Liver (tissue), 9 donors: ENCODE results near the gene BAHD1. TPM values are rescaled to one million over a fixed set of nuclear protein-coding genes. Genes with fewer than 3 reads are reported as not detected.

Experiments used
- DNase-seq: peaks from one replicate; pipeline ENCODE4 v3.0.0-alpha.2; 2017; ENCODE audit warnings: low spot score
- H3K27ac ChIP-seq, 2 donors: one replicate each; pipeline ENCODE4 v1.7.0; 2013; ENCODE audit warnings: inconsistent platforms in 2 of 2, low read length in 2 of 2, control low read depth in 1 of 2, low read depth in 1 of 2, mild to moderate bottlenecking in 1 of 2
- H3K27me3 ChIP-seq, 4 donors: one replicate each; pipeline versions ENCODE4 v1.6.1 to v1.7.0; 2013; ENCODE audit warnings: low read length in 3 of 4, inconsistent platforms in 1 of 4, mild to moderate bottlenecking in 1 of 4, moderate library complexity in 1 of 4; ENCODE audit not compliant: control insufficient read depth in 4 of 4, insufficient read depth in 4 of 4
- H3K36me3 ChIP-seq, 4 donors: one replicate each; pipeline versions ENCODE4 v1.6.1 to v1.7.0; 2013; ENCODE audit warnings: low read length in 3 of 4, mild to moderate bottlenecking in 3 of 4, low read depth in 1 of 4, moderate library complexity in 1 of 4; ENCODE audit not compliant: control insufficient read depth in 4 of 4, insufficient read depth in 3 of 4
- H3K4me1 ChIP-seq, 4 donors: one replicate each; pipeline versions ENCODE4 v1.6.1 to v1.7.0; 2013; ENCODE audit warnings: low read length in 3 of 4, mild to moderate bottlenecking in 3 of 4, moderate library complexity in 1 of 4; ENCODE audit not compliant: control insufficient read depth in 4 of 4, insufficient read depth in 4 of 4
- H3K4me3 ChIP-seq, 3 donors: one replicate each; pipeline versions ENCODE4 v1.6.1 to v1.7.0; 2013; ENCODE audit warnings: low read length in 3 of 3, control low read depth in 1 of 3, low read depth in 1 of 3, mild to moderate bottlenecking in 1 of 3
- H3K9ac ChIP-seq, 2 donors: one replicate each; pipeline ENCODE4 v1.7.0; 2013; ENCODE audit warnings: low read length in 2 of 2, mild to moderate bottlenecking in 2 of 2, moderate library complexity in 2 of 2, control low read depth in 1 of 2, low read depth in 1 of 2
- H3K9me3 ChIP-seq, 4 donors: one replicate each; pipeline versions ENCODE4 v1.6.1 to v1.7.0; 2013; ENCODE audit warnings: low read length in 3 of 4; ENCODE audit not compliant: control insufficient read depth in 4 of 4
- EGR1 ChIP-seq, 2 donors: IDR thresholded peaks; 2 replicates each; pipeline ENCODE4 v1.6.1; 2016 to 2018; ENCODE audit warnings: antibody characterized with exemption in 2 of 2, low read depth in 2 of 2
- FOXA1 ChIP-seq: IDR thresholded peaks from 2 replicates; pipeline ENCODE4 v1.6.1; 2016; ENCODE audit warnings: antibody characterized with exemption
- FOXA2 ChIP-seq: IDR thresholded peaks from 2 replicates; pipeline ENCODE4 v1.6.1; 2016; ENCODE audit warnings: antibody characterized with exemption
- HNF4G ChIP-seq: IDR thresholded peaks from 2 replicates; pipeline ENCODE4 v1.6.1; 2016; ENCODE audit warnings: antibody characterized with exemption
- NR2F2 ChIP-seq: IDR thresholded peaks from 2 replicates; pipeline ENCODE4 v1.6.1; 2016; ENCODE audit warnings: antibody characterized with exemption
- RAD21 ChIP-seq, 2 donors: IDR thresholded peaks; 2 replicates each; pipeline ENCODE4 v1.6.1; 2016; ENCODE audit warnings: antibody characterized with exemption in 2 of 2, mild to moderate bottlenecking in 2 of 2
- RXRA ChIP-seq, 2 donors: IDR thresholded peaks; 2 replicates each; pipeline ENCODE4 v1.6.1; 2017 to 2018; ENCODE audit warnings: antibody characterized with exemption in 2 of 2, mild to moderate bottlenecking in 1 of 2
- SP1 ChIP-seq: IDR thresholded peaks from 2 replicates; pipeline ENCODE4 v1.6.1; 2018; ENCODE audit warnings: antibody characterized with exemption, mild to moderate bottlenecking
- TAF1 ChIP-seq: conservative IDR thresholded peaks from 2 replicates; pipeline ENCODE4 v1.6.1; 2016; ENCODE audit warnings: antibody characterized with exemption, mild to moderate bottlenecking
- YY1 ChIP-seq: IDR thresholded peaks from 2 replicates; pipeline ENCODE4 v1.6.1; 2016; ENCODE audit warnings: antibody characterized with exemption, mild to moderate bottlenecking
- WGBS: extraction: QIAGEN DNeasy Blood & Tissue Kit; methylation state at CpG from one replicate; pipeline ENCODE4 v1.1.7; 2013; 5-methylcytosine and 5-hydroxymethylcytosine counted together
- polyA plus RNA-seq, 2 donors: library from polyadenylated mRNA; stranded (reverse) in 1 of 2; unstranded in 1 of 2; fragments of 200-250 nt in 1 of 2; fragments of >200 nt in 1 of 2; fragmentation: Nextera tagmentation in 1 of 2; extraction: Ambion mirVana in 1 of 2; gene quantifications; one replicate each; pipeline versions ENCODE4 v1.2.1 to v1.2.3, GENCODE V29; 2013 to 2015
- total RNA-seq, 2 donors: library from RNA; depleted of rRNA; stranded (reverse); fragments of >200 nt; gene quantifications; one replicate each; pipeline ENCODE4 v1.2.3, GENCODE V29; 2014
- TF ChIP-seq, protein P1 (sequence below): IDR thresholded peaks from 2 replicates; pipeline ENCODE4 v1.6.1; 2016; ENCODE audit warnings: antibody characterized with exemption
- TF ChIP-seq, protein P2 (sequence below): IDR thresholded peaks from 2 replicates; pipeline ENCODE4 v1.6.1; 2016; ENCODE audit warnings: antibody characterized with exemption
- TF ChIP-seq, protein P3 (sequence below): fragments of 150-350 bp; IDR thresholded peaks from 2 replicates; pipeline ENCODE4 v1.5.1; 2017; ENCODE audit warnings: improper control_type of control experiment, low read depth, low read length; ENCODE audit not compliant: missing input control
- TF ChIP-seq, protein P4 (sequence below): IDR thresholded peaks from 2 replicates; pipeline ENCODE4 v1.6.1; 2016; ENCODE audit warnings: antibody characterized with exemption, mild to moderate bottlenecking
- donor health status: healthy.
- donor health status: healthy.
- donor health status: healthy.
- donor health status: healthy.
- donor health status: healthy.

Gene BAHD1
- total and polyA plus RNA-seq, 4 donors, result 1.8 to 8.7 (median 6.6) TPM

DNA sequence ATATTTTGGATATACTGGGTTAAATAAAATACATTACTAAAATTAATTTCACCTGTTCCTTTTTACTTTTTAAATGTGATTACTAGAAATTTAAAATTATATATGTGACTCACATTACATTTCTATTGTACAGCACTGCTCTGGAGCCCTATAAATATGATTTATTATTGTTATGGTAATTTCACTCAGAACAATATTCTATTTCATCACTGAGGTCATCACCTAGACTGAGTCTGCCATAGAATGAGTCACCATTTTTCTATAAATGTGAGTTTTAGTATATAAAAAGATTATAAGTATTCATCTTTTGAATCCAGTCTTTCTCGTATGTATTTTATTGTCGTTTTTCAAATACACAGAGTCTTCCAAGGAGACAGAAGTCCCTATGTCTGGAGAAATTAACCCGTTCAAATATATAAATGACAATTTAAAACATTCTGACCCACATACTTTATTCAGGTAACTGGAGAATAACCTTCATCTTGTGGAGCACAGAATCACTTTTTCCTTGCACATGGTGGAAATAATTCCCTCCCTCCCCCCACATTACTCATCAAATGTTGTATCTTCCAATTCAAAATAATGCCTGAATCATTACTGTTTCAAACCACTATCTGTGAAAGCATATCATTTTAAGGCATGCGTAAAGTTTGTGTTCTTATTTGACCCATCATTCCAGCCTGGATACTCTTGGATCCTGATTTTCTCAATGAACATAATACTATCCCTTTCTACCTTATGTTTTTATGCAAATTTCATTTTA lies 60.0 kb downstream of the BAHD1 start (continued):
- TF ChIP-seq, protein P1, sequence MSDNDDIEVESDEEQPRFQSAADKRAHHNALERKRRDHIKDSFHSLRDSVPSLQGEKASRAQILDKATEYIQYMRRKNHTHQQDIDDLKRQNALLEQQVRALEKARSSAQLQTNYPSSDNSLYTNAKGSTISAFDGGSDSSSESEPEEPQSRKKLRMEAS, result no peak
- TF ChIP-seq, protein P2, sequence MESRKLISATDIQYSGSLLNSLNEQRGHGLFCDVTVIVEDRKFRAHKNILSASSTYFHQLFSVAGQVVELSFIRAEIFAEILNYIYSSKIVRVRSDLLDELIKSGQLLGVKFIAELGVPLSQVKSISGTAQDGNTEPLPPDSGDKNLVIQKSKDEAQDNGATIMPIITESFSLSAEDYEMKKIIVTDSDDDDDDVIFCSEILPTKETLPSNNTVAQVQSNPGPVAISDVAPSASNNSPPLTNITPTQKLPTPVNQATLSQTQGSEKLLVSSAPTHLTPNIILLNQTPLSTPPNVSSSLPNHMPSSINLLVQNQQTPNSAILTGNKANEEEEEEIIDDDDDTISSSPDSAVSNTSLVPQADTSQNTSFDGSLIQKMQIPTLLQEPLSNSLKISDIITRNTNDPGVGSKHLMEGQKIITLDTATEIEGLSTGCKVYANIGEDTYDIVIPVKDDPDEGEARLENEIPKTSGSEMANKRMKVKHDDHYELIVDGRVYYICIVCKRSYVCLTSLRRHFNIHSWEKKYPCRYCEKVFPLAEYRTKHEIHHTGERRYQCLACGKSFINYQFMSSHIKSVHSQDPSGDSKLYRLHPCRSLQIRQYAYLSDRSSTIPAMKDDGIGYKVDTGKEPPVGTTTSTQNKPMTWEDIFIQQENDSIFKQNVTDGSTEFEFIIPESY, result no peak
- TF ChIP-seq FOXA1, result no peak
- no peak for TF ChIP-seq NR2F2
- no peak for TF ChIP-seq TAF1

DNA sequence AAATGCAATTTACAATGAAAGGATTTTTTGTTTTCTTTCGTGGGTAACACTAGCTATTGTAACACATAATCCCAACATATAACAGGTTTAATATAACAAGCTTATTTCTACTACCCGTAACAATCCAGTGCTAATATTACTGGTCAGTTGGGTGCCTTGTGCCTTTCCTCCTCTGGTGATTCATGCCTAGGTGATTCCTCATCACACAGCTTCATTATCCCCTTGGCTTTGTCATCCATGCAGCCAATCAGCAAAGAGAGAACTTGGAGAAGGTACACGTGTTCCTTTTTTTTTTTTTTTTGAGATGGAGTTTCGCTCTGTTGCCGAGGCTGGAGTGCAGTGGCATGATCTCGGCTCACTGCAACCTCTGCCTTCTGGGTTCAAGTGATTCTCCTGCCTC lies 60.7 kb downstream of the BAHD1 start:
- Histone ChIP-seq H3K27ac (no peak overlapping the region), H3K4me1 (peaks cover 0 to under 1% (median 0%) of the 10 kb centered on the region in 4 donors), H3K36me3 (no peaks in the 10 kb centered on the region), H3K27me3 (no peaks in the 10 kb centered on the region), H3K9me3 (no peaks in the 10 kb centered on the region), H3K9ac (no peak overlapping the region), H3K4me3 (no peak overlapping the region)
- TF ChIP-seq, protein P1, result no peak
- TF ChIP-seq HNF4G (no peak), YY1 (no peak), FOXA2 (no peak), EGR1 (IDR thresholded peaks at IDR 0.05; ENCODE audit: low read depth in 2 of 2) (no peak)
- TF ChIP-seq, protein P3, sequence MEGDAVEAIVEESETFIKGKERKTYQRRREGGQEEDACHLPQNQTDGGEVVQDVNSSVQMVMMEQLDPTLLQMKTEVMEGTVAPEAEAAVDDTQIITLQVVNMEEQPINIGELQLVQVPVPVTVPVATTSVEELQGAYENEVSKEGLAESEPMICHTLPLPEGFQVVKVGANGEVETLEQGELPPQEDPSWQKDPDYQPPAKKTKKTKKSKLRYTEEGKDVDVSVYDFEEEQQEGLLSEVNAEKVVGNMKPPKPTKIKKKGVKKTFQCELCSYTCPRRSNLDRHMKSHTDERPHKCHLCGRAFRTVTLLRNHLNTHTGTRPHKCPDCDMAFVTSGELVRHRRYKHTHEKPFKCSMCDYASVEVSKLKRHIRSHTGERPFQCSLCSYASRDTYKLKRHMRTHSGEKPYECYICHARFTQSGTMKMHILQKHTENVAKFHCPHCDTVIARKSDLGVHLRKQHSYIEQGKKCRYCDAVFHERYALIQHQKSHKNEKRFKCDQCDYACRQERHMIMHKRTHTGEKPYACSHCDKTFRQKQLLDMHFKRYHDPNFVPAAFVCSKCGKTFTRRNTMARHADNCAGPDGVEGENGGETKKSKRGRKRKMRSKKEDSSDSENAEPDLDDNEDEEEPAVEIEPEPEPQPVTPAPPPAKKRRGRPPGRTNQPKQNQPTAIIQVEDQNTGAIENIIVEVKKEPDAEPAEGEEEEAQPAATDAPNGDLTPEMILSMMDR, result no peak
- DNase-seq, result no peak
- WGBS, result 77% methylated on average over 6 of the region's 6 CpGs

DNA sequence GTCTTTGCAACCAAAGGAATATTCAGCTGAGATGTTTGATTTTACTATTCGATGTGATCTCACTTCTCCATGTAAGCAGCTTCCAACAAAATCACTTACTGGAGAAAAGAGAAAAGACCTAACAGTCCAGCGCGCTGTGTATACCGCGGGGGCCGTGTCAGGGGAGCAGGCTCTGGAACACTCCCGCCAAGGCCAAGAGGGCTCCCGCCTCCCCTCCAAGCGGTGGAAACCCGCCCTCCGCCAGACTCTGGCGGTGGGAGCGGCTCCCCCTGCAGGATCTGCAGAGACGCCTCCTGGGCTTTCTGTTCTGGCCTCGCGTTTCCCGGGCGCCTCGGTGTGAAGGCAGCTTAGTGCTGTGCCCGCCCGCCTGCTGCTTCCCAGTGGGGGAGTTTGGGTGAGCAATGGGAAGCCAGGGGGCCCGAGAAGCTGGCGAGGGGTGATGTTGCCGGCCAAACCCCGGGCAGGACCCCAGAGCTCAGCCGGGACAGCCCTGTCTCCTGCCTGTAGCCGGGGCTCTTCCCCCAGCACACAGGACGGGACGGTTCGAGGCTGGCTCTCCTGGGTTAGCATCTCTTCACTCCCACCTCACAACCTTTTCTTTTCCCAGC lies 66.3 kb downstream of the BAHD1 start:
- peak; percentile 76 for DNase-seq
- 4% methylated on average over 30 of the region's 30 CpGs for WGBS
- H3K27me3 ChIP-seq, result no peaks in the 10 kb centered on the region
- H3K4me3 ChIP-seq, result peak overlapping the region in 1 of 3 donors; percentile 38
- no peak overlapping the region for H3K9ac ChIP-seq
- H3K4me1 ChIP-seq, result peaks cover 2 to 23% (median 9%) of the 10 kb centered on the region in 4 donors
- H3K36me3 ChIP-seq, result no peaks in the 10 kb centered on the region
- TF ChIP-seq, protein P4, sequence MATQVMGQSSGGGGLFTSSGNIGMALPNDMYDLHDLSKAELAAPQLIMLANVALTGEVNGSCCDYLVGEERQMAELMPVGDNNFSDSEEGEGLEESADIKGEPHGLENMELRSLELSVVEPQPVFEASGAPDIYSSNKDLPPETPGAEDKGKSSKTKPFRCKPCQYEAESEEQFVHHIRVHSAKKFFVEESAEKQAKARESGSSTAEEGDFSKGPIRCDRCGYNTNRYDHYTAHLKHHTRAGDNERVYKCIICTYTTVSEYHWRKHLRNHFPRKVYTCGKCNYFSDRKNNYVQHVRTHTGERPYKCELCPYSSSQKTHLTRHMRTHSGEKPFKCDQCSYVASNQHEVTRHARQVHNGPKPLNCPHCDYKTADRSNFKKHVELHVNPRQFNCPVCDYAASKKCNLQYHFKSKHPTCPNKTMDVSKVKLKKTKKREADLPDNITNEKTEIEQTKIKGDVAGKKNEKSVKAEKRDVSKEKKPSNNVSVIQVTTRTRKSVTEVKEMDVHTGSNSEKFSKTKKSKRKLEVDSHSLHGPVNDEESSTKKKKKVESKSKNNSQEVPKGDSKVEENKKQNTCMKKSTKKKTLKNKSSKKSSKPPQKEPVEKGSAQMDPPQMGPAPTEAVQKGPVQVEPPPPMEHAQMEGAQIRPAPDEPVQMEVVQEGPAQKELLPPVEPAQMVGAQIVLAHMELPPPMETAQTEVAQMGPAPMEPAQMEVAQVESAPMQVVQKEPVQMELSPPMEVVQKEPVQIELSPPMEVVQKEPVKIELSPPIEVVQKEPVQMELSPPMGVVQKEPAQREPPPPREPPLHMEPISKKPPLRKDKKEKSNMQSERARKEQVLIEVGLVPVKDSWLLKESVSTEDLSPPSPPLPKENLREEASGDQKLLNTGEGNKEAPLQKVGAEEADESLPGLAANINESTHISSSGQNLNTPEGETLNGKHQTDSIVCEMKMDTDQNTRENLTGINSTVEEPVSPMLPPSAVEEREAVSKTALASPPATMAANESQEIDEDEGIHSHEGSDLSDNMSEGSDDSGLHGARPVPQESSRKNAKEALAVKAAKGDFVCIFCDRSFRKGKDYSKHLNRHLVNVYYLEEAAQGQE, result no peak
- peak; percentile 69 to 77 for TF ChIP-seq RAD21 (IDR thresholded peaks at IDR 0.05)
- TF ChIP-seq, protein P3, result peak; percentile 52
- TF ChIP-seq HNF4G, result no peak
- TF ChIP-seq SP1, result no peak
- no peak for TF ChIP-seq RXRA (IDR thresholded peaks at IDR 0.05)
- no peak for TF ChIP-seq NR2F2
- TF ChIP-seq EGR1 (IDR thresholded peaks at IDR 0.05; ENCODE audit: low read depth in 2 of 2), result no peak
- no peaks in the 10 kb centered on the region for H3K9me3 ChIP-seq
- no peak overlapping the region for H3K27ac ChIP-seq
